ENCODE results near the gene ADCY9.
"Not testable (repeated sequence)": the region's sequence is repeated elsewhere in the genome, so short reads cannot be mapped to it uniquely, and the experiment has no call there.

The ADCY9 gene

GRCh38 chr16:4093495-4094126 lies 22.6 kb downstream of the ADCY9 start:
- no peak for DNase-seq (ENCODE audit: low read depth)

GRCh38 chr16:4092547-4093265 lies 23.5 kb downstream of the ADCY9 start:
- no peak for DNase-seq (ENCODE audit: low read depth)

DNA sequence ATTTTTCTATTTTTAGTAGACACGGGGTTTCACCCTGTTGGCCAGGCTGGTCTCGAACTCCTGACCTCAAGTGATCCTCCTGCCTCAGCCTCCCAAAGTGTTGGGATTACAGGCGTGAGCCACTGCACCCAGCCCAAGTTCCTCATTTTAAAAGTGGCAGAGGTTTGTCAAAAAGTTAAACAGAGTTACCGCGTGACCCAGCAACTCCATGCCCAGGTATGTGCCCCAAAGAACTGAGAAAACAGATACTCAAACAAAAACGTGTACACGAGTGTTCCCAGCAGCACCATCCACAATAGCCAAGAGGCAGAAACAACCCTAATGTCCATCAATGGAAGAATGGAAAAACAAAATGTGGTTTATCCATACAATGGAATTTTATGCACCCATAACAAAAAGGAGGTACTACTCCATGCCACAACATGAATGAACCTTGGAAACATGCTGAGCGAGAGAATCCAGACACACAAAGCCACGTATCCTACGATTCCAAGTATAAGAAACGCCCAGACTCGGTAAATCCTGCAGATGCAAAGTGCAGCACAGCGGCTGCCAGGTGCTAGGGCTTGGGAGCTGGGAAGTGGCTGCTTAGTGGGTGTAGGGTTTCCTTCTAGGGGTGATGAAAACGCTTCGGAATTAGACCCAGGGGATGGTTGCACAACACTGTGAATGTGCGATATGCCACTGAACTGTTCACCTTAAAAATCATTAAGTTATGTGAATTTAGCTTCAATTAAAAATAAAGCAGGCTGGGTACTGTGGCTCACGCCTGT lies 24.8 kb downstream of the ADCY9 start:
- no peak for DNase-seq (ENCODE audit: low read depth)

DNA sequence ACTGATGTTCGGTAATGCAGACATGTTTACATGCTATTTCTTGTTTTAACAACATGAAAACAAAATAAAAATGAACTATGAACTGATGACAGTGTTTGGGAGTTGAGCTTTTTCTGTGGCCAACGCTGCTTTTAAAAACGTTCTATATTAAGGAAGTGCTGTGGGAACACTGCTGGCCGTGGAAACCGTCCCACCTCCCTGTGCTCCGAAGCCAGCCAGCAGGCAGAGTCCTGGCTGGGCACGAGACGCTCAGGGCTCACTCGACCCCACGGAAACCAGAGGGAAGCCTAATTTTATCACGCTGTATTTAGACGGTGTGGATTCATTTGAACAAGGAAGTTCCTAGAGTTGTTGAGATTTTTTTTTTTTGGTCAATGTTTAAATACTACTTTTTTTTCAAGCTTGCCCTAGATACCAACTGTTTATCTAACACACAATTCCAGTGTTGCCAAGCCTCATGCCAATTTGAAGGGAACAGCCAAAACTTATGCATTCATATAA lies 25.8 kb downstream of the ADCY9 start:
- DNase-seq (ENCODE audit: low read depth) = no peak

- no peak for DNase-seq (ENCODE audit: low read depth)
Observed at GRCh38 chr16:4089811-4090301, 26.4 kb downstream of the ADCY9 start.

DNA sequence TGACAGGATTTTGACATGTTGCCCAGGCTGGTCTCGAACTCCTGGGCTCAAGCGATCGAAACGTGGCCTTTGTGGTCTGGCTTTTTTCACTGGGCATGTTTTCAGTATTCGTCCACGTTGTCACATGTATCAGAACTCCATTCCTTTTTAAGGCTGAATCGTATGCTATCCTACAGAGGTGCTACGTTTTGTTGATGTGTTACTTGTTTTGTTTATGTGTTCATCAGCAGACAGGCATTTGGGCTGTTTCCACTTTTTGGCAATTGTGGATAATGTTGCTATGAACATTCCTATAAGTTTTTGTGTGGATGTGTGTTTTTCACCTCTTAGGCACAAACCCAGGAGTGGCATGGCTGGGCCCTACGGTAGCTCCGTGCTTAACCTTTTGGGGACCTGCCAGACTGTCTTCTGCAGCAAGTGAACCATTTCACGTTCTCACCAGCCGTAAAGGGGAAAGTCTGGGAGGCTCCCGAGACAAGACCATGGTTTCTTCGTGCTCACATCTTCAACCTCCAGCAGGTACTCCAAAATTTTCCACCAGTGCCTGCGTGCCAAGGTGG lies 26.9 kb downstream of the ADCY9 start:
- no peak for DNase-seq (ENCODE audit: low read depth)

DNA sequence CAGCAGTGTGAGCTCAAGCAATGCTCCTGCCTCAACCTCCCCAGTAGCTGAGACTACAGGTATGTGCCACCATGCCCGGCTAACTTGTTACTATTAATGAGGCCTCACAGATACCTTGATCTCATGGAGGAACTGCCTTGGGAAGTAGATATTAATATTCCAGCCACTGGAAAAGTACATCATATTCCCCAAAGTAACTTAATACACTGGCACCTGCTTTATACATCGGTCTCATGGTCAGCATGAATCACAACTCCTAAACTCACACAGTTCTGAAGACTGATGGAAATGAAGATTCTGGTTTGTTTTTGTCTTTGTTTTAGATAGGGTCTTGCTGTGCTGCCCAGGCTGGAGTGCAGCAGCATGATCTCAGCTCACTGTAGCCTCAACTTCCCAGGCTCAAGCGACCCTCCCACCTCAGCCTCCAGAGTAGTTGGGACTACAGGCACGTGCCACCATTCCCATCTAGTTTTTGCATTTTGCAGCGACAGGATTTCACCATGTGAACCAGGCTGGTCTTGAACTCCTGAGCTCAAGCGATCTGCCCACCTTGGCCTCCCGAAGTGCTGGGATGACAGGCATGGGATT lies 28.2 kb downstream of the ADCY9 start:
- DNase-seq (ENCODE audit: low read depth) = no peak

DNA sequence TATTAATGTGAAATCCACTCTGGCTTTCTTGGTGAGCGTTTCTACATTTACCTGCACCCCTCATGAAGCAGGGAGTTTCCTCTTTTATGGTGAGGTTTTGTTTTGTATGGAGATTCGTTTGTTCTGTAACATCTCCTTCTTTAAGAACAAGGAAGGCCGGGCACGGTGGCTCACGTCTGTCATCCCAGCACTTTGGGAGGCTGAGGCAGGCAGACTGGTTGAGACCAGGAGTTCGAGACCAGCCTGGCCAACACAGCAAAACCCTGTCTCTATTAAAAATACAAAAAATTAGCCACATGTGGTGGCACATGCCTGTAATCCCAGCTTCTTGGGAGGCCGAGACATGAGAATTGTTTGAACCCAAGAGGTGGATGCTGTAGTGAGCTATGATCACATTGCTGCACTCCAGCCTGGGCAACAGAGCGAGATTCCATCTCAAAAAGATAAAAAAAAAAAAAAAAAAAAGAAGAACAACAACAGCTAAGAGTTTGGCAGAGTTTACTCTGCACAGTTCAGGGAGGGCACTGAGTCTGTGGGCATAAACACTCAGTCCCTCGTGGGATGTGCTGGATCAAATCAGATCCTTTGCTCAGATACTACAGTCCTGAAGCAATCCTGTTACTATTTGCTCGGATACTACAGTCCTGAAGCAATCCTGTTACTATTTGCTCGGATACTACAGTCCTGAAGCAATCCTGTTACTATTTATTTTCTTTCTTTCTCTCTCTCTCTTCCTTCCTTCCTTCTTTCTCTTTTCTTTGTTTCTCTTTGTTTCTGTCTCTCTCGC lies 28.9 kb downstream of the ADCY9 start:
- no peak for DNase-seq (ENCODE audit: low read depth)

DNA sequence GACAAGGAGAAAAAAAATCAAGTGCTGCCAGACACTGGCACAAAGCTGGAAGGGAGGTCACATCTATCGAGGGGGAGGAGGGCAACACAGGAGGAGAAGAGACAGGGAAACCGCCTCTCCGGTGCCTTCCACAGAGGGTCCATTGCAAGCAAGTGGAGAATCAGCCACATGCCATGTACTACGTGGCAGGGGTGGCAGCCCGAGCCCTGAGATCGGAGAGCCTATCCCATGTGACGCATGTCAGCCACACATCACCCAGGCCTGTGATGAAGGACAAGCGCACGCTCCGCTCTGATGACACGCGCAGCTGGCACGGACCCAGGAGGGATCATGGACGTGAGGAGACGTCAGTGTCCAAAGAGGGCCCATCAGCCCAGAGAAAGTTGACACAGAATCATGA lies 30.1 kb downstream of the ADCY9 start:
- DNase-seq (ENCODE audit: low read depth) = no peak

GRCh38 chr16:4085405-4085970 lies 30.8 kb downstream of the ADCY9 start:
- no peak for DNase-seq (ENCODE audit: low read depth)

DNA sequence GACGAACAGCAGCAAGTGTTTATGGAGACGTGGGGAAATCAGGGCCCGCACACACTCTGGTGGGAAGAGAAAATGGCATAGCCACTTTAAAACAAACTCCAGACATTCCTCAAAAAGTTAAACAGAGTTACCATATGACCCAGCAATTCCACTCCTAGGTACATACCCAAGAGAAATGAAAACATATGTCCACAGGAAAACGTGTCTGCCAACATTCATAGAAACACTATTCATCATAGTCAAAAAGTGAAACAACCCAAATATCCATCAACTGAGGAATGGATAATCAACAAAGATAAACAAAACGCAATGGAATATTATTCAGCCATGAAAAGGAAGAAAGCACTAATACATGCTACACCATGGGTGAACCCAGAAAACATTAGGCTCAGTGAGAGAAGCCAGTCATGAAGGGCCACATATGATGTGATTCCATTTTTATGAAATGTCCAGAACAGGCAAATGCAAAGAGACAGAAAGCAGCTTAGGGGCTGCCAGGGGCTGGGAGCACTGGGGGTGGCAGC lies 32.8 kb downstream of the ADCY9 start:
- no peak for DNase-seq (ENCODE audit: low read depth)

GRCh38 chr16:4082474-4083044 lies 33.7 kb downstream of the ADCY9 start:
- DNase-seq (ENCODE audit: low read depth) = no peak

DNA sequence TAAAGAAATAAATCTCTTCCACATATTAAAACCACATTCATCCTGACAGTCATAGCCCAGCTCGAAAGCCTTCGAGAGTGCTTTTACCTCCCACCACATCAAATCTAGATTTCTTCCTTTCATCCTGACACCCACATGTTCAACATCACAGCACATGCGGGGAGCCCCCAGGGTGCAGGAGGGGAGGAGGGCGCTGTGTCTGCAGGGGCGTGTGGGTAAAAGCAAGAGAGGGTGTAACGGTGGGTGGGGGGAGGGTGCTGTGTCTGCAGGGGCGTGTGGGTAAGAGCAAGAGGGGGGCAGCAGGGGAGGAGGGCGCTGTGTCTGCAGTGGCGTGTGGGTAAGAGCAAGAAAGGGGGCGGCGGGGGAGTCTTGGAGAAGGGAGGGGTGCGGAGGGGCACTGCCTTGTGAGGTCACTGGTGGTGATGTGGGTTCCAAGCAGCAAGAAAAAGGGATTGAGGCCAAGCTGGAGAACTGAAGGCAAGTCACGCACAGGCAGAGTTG lies 34.7 kb downstream of the ADCY9 start:
- peak; percentile 3 for DNase-seq (ENCODE audit: low read depth)

DNA sequence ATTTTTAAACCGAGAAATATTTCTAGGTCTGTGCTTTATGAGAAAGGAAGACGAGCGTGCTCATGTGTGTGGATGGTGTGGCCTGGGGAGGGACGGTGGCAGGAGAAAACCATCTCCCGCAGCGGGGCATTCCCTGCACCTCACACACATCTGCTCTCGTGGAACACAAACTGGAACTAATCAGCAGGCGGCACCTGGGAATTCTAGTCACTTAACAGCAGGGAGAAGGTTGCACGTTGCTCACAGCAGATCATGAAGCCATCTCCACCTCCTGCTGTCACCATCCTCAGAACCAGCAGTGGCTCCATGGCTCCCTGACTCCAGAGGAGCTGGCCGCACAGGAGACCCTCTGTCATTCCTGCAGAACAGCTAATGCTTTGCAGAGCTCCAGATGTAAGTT lies 35.2 kb downstream of the ADCY9 start:
- no peak for DNase-seq (ENCODE audit: low read depth)

DNA sequence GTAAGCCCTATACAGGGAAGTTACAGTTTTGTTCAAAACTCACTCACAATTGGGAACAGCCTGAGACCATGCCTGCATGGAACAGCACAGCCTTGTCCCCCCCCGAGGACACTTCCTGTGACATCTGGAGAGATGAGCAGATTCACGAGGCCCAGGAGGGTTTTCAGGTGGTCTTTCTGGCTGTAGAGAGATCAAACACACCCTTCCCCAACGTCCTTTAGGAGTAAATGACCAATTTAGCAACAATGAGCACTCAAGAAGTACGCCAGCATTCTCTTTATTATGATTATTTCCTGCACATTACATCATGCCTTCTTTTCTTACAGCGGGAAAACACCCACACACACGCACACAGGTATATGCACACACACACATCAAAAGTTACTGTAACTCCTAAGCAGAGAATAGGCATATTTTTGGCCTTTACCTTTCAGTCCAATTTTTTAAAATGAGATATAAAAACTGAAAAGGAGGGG lies 39.0 kb downstream of the ADCY9 start:
- DNase-seq (ENCODE audit: low read depth) = no peak

DNA sequence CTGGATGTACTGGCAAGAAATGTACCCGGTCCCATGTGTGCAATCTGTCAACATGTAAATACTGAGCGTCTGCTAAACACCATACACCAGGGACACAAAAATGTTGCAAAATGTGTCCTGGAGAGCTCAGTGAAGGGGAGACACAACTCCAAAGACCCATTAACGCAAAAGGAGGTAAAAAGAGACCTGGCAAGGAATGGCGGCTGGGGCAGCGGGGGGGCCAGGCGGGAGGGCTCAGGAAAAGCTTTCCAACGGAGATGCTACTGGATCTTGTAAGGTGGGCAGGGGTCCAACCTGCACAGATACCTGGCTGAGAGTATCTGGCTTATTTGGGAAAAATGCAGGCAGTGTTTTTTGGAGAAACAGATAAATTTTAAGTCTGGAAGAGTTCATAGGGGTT lies 40.7 kb downstream of the ADCY9 start:
- DNase-seq (ENCODE audit: low read depth) = no peak

DNA sequence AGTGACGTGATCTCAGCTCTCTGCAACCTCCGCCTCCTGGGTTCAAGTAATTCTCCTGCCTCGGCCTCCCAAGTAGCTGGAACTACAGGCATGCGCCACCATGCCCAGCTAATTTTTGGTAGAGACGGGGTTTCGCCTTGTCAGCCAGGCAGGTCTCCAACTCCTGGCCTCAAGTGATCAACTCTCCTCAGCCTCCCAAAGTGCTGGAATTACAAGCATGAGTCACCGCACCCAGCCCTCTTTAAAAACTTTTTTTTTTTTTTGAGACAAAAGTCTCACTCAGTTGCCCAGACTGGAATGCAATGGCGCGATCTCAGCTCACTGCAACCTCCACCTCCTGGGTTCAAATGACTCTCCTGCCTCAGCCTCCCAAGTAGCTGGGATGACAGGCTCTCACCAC lies 43.1 kb downstream of the ADCY9 start:
- not testable (repeated sequence) for DNase-seq (ENCODE audit: low read depth)

DNA sequence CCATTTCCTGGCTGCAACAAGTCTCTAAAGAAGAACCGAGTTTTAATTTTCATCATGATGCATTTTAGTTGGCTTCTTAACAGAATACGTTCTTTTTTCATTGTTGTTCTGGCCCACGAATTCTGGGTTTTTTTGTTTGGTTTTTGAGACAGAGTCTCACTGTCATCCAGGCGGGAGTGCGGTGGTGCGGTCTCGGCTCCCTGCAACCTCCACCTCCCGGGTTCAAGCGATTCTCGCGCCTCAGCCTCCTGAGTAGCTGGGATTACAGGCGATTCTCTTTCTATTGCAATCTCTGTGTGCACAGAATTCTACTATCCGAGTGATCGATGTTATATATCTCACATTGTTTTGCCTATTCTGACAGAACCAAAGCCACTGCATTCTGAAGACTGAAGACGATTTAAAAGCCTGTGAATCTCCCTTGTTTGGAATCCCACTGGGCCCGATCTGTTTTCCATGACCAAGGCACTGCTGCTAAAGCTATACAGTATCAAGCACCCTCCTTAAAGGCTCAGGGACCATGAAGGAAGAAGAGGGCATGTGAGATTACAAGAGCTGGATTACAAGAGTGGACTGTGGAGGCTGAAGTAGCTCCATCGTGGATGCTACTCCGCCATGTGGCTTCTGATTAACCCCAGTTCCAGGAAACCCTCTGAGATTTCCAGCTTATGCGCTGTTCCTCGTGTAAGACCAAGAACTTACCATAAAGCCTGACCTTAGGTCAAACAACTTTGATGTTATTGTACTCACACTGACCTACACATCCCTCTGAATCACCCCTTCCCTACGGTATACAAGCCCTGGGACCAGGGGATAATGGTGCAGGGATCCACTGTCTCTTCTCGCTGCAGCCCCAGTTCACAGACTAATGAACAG lies 44.3 kb downstream of the ADCY9 start:
- no peak for DNase-seq (ENCODE audit: low read depth)

- DNase-seq (ENCODE audit: low read depth) = no peak
Observed at GRCh38 chr16:4070936-4071335, 45.3 kb downstream of the ADCY9 start.
